ENCODE results near the gene KCNN1.

Gene KCNN1

GRCh38 chr19:17969096-17969792, 2.3 kb downstream of the KCNN1 start:
- Histone ChIP-seq H3K4me1 (ENCODE audit: control insufficient read depth, insufficient read depth, low read length) (peaks cover 8% of the 10 kb centered on the region), H3K27me3 (ENCODE audit: control insufficient read depth, insufficient read depth, low read length, poor library complexity, severe bottlenecking) (peaks cover 18% of the 10 kb centered on the region)
- 89 to 90% methylated on average over 19 of the region's 19 CpGs for WGBS, 2 experiments

GRCh38 chr19:17972230-17972629, 5.3 kb downstream of the KCNN1 start:
- Histone ChIP-seq H3K27ac (ENCODE audit: insufficient read depth, low read depth, low read length, poor library complexity, severe bottlenecking) (no peak overlapping the region), H3K4me3 (ENCODE audit: insufficient read depth, low read depth, low read length) (no peak overlapping the region), H3K36me3 (ENCODE audit: control insufficient read depth, insufficient read depth, low read length) (no peaks in the 10 kb centered on the region), H3K4me1 (ENCODE audit: control insufficient read depth, insufficient read depth, low read length) (peaks cover 3% of the 10 kb centered on the region), H3K27me3 (ENCODE audit: control insufficient read depth, insufficient read depth, low read length, poor library complexity, severe bottlenecking) (peaks cover 4% of the 10 kb centered on the region), H3K9me3 (ENCODE audit: control insufficient read depth, low read length) (no peaks in the 10 kb centered on the region)
- 89 to 93% methylated on average over 1 of the region's 1 CpG for WGBS, 2 experiments

More at GRCh38 chr19:17969096-17969792, 2.3 kb downstream of the KCNN1 start:
- Histone ChIP-seq H3K36me3 (ENCODE audit: control insufficient read depth, insufficient read depth, low read length) (no peaks in the 10 kb centered on the region), H3K27ac (ENCODE audit: insufficient read depth, low read depth, low read length, poor library complexity, severe bottlenecking) (no peak overlapping the region), H3K4me3 (ENCODE audit: insufficient read depth, low read depth, low read length) (no peak overlapping the region), H3K9me3 (ENCODE audit: control insufficient read depth, low read length) (no peaks in the 10 kb centered on the region)

- Histone ChIP-seq H3K36me3 (ENCODE audit: control insufficient read depth, insufficient read depth, low read length) (no peaks in the 10 kb centered on the region), H3K27ac (ENCODE audit: insufficient read depth, low read depth, low read length, poor library complexity, severe bottlenecking) (no peak overlapping the region), H3K27me3 (ENCODE audit: control insufficient read depth, insufficient read depth, low read length, poor library complexity, severe bottlenecking) (no peaks in the 10 kb centered on the region), H3K4me1 (ENCODE audit: control insufficient read depth, insufficient read depth, low read length) (no peaks in the 10 kb centered on the region), H3K4me3 (ENCODE audit: insufficient read depth, low read depth, low read length) (no peak overlapping the region), H3K9me3 (ENCODE audit: control insufficient read depth, low read length) (no peaks in the 10 kb centered on the region)
- 96% methylated on average over 23 of the region's 23 CpGs for WGBS, 2 experiments
Measured at GRCh38 chr19:17973759-17974158, 6.9 kb downstream of the KCNN1 start.

- H3K27me3 ChIP-seq (ENCODE audit: control insufficient read depth, insufficient read depth, low read length, poor library complexity, severe bottlenecking): no peaks in the 10 kb centered on the region
- no peak overlapping the region for H3K27ac ChIP-seq (ENCODE audit: insufficient read depth, low read depth, low read length, poor library complexity, severe bottlenecking)
- H3K4me3 ChIP-seq (ENCODE audit: insufficient read depth, low read depth, low read length): no peak overlapping the region
- H3K36me3 ChIP-seq (ENCODE audit: control insufficient read depth, insufficient read depth, low read length): no peaks in the 10 kb centered on the region
- H3K9me3 ChIP-seq (ENCODE audit: control insufficient read depth, low read length): no peaks in the 10 kb centered on the region
- WGBS, 2 experiments: 96 to 98% methylated on average over 6 of the region's 6 CpGs
- no peaks in the 10 kb centered on the region for H3K4me1 ChIP-seq (ENCODE audit: control insufficient read depth, insufficient read depth, low read length)
Measured at GRCh38 chr19:17974551-17974950, 7.6 kb downstream of the KCNN1 start.

GRCh38 chr19:17975032-17975431, 8.1 kb downstream of the KCNN1 start:
- H3K36me3 ChIP-seq (ENCODE audit: control insufficient read depth, insufficient read depth, low read length): no peaks in the 10 kb centered on the region
- no peaks in the 10 kb centered on the region for H3K4me1 ChIP-seq (ENCODE audit: control insufficient read depth, insufficient read depth, low read length)
- H3K4me3 ChIP-seq (ENCODE audit: insufficient read depth, low read depth, low read length): no peak overlapping the region
- H3K9me3 ChIP-seq (ENCODE audit: control insufficient read depth, low read length): no peaks in the 10 kb centered on the region
- no peak overlapping the region for H3K27ac ChIP-seq (ENCODE audit: insufficient read depth, low read depth, low read length, poor library complexity, severe bottlenecking)
- H3K27me3 ChIP-seq (ENCODE audit: control insufficient read depth, insufficient read depth, low read length, poor library complexity, severe bottlenecking): no peaks in the 10 kb centered on the region
- 93 to 96% methylated on average over 8 of the region's 8 CpGs for WGBS, 2 experiments

GRCh38 chr19:17977021-17977420, 10.1 kb downstream of the KCNN1 start:
- no peak overlapping the region for H3K4me3 ChIP-seq (ENCODE audit: insufficient read depth, low read depth, low read length)
- H3K27ac ChIP-seq (ENCODE audit: insufficient read depth, low read depth, low read length, poor library complexity, severe bottlenecking): no peak overlapping the region
- WGBS, 2 experiments: 93 to 96% methylated on average over 4 of the region's 4 CpGs
- no peaks in the 10 kb centered on the region for H3K9me3 ChIP-seq (ENCODE audit: control insufficient read depth, low read length)
- no peaks in the 10 kb centered on the region for H3K36me3 ChIP-seq (ENCODE audit: control insufficient read depth, insufficient read depth, low read length)
- no peaks in the 10 kb centered on the region for H3K27me3 ChIP-seq (ENCODE audit: control insufficient read depth, insufficient read depth, low read length, poor library complexity, severe bottlenecking)
- no peaks in the 10 kb centered on the region for H3K4me1 ChIP-seq (ENCODE audit: control insufficient read depth, insufficient read depth, low read length)

- H3K4me3 ChIP-seq (ENCODE audit: insufficient read depth, low read depth, low read length): no peak overlapping the region
- WGBS, 2 experiments: 92% methylated on average over 7 of the region's 7 CpGs
- H3K27ac ChIP-seq (ENCODE audit: insufficient read depth, low read depth, low read length, poor library complexity, severe bottlenecking): no peak overlapping the region
- H3K9me3 ChIP-seq (ENCODE audit: control insufficient read depth, low read length): no peaks in the 10 kb centered on the region
- no peaks in the 10 kb centered on the region for H3K4me1 ChIP-seq (ENCODE audit: control insufficient read depth, insufficient read depth, low read length)
- H3K36me3 ChIP-seq (ENCODE audit: control insufficient read depth, insufficient read depth, low read length): no peaks in the 10 kb centered on the region
- no peaks in the 10 kb centered on the region for H3K27me3 ChIP-seq (ENCODE audit: control insufficient read depth, insufficient read depth, low read length, poor library complexity, severe bottlenecking)
Measured at GRCh38 chr19:17977488-17977887, 10.6 kb downstream of the KCNN1 start.

GRCh38 chr19:17981611-17982010, 14.7 kb downstream of the KCNN1 start:
- no peaks in the 10 kb centered on the region for H3K36me3 ChIP-seq (ENCODE audit: control insufficient read depth, insufficient read depth, low read length)
- no peaks in the 10 kb centered on the region for H3K27me3 ChIP-seq (ENCODE audit: control insufficient read depth, insufficient read depth, low read length, poor library complexity, severe bottlenecking)
- H3K9me3 ChIP-seq (ENCODE audit: control insufficient read depth, low read length): no peaks in the 10 kb centered on the region
- H3K4me3 ChIP-seq (ENCODE audit: insufficient read depth, low read depth, low read length): no peak overlapping the region
- no peak overlapping the region for H3K27ac ChIP-seq (ENCODE audit: insufficient read depth, low read depth, low read length, poor library complexity, severe bottlenecking)
- WGBS, 2 experiments: 96% methylated on average over 38 of the region's 38 CpGs
- H3K4me1 ChIP-seq (ENCODE audit: control insufficient read depth, insufficient read depth, low read length): no peaks in the 10 kb centered on the region

GRCh38 chr19:17982430-17982829, 15.5 kb downstream of the KCNN1 start:
- no peaks in the 10 kb centered on the region for H3K36me3 ChIP-seq (ENCODE audit: control insufficient read depth, insufficient read depth, low read length)
- no peaks in the 10 kb centered on the region for H3K4me1 ChIP-seq (ENCODE audit: control insufficient read depth, insufficient read depth, low read length)
- no peaks in the 10 kb centered on the region for H3K27me3 ChIP-seq (ENCODE audit: control insufficient read depth, insufficient read depth, low read length, poor library complexity, severe bottlenecking)
- no peak overlapping the region for H3K27ac ChIP-seq (ENCODE audit: insufficient read depth, low read depth, low read length, poor library complexity, severe bottlenecking)
- H3K9me3 ChIP-seq (ENCODE audit: control insufficient read depth, low read length): no peaks in the 10 kb centered on the region
- 90 to 93% methylated on average over 22 of the region's 22 CpGs for WGBS, 2 experiments
- no peak overlapping the region for H3K4me3 ChIP-seq (ENCODE audit: insufficient read depth, low read depth, low read length)

GRCh38 chr19:17985037-17985818, 18.3 kb downstream of the KCNN1 start:
- Histone ChIP-seq H3K4me3 (ENCODE audit: insufficient read depth, low read depth, low read length) (no peak overlapping the region), H3K36me3 (ENCODE audit: control insufficient read depth, insufficient read depth, low read length) (no peaks in the 10 kb centered on the region), H3K9me3 (ENCODE audit: control insufficient read depth, low read length) (no peaks in the 10 kb centered on the region), H3K27me3 (ENCODE audit: control insufficient read depth, insufficient read depth, low read length, poor library complexity, severe bottlenecking) (no peaks in the 10 kb centered on the region), H3K4me1 (ENCODE audit: control insufficient read depth, insufficient read depth, low read length) (no peaks in the 10 kb centered on the region), H3K27ac (ENCODE audit: insufficient read depth, low read depth, low read length, poor library complexity, severe bottlenecking) (no peak overlapping the region)
- WGBS, 2 experiments: 84 to 88% methylated on average over 17 of the region's 17 CpGs
